Right lobe of liver (tissue), 6 donors: ENCODE data around the gene USP37. TPM values are rescaled to one million over a fixed set of nuclear protein-coding genes. Genes with fewer than 3 reads are reported as not detected.

Experiments
- ATAC-seq, 4 donors: fragments of 200-7000 bp; cut with Tn5 transposase; one replicate each; pipeline ENCODE4 v1.9.1; 2020; ENCODE audit warnings: mild to moderate bottlenecking in 4 of 4, moderate library complexity in 4 of 4
- DNase-seq, 3 donors: peaks; one replicate each; pipeline ENCODE4 v3.0.0-alpha.2; 2020
- H3K27ac ChIP-seq, 3 donors: fragments of 200-600 bp; one replicate each; pipeline ENCODE4 v1.8.0; 2022
- H3K27me3 ChIP-seq, 2 donors: fragments of 200-600 bp; one replicate each; pipeline ENCODE4 v1.8.0; 2022
- H3K36me3 ChIP-seq, 4 donors: fragments of 200-600 bp; sonication (generic) in 1 of 4; one replicate each; pipeline versions ENCODE4 v1.5.1 to v1.8.0; 2017 to 2022; ENCODE audit warnings: control low read depth in 1 of 4
- H3K4me1 ChIP-seq, 4 donors: fragments of 200-600 bp; sonication (generic) in 1 of 4; one replicate each; pipeline versions ENCODE4 v1.5.1 to v1.8.0; 2017 to 2022; ENCODE audit warnings: control low read depth in 1 of 4
- H3K4me3 ChIP-seq, 3 donors: fragments of 200-600 bp; one replicate each; pipeline ENCODE4 v1.8.0; 2022
- H3K9me3 ChIP-seq, 4 donors: fragments of 200-600 bp; sonication (generic) in 1 of 4; one replicate each; pipeline versions ENCODE4 v1.5.1 to v1.8.0; 2017 to 2022; ENCODE audit warnings: control low read depth in 1 of 4
- CTCF ChIP-seq, 4 donors: fragments of 200-600 bp in 3 of 4; fragments of 450-650 bp in 1 of 4; IDR thresholded peaks; one replicate each; pipeline versions ENCODE4 v1.5.1 to v1.8.0; 2016 to 2022; ENCODE audit warnings: antibody characterized with exemption in 4 of 4, mild to moderate bottlenecking in 2 of 4
- POLR2A ChIP-seq: fragments of 450-650 bp; IDR thresholded peaks from one replicate; pipeline ENCODE4 v1.6.1; 2017; ENCODE audit warnings: antibody characterized with exemption, mild to moderate bottlenecking
- WGBS: methylation state at CpG from one replicate; pipeline ENCODE4 v1.1.6; 2018; ENCODE audit warnings: low coverage, low lambda C conversion rate; ENCODE audit not compliant: insufficient coverage; ENCODE audit errors: missing lambda C conversion rate; 5-methylcytosine and 5-hydroxymethylcytosine counted together
- intact Hi-C, 2 donors: fragments of 100-400 bp; cut with DNase I; formaldehyde crosslinking; loops; one replicate each; pipeline versions ENCODE4 v1.11.2 to v1.14.1; 2022
- total RNA-seq, 6 experiments: library from RNA; depleted of rRNA in 2 of 6; stranded (reverse); fragments of >200 nt in 2 of 6; fragmentation: NEBNext Ultra II Directional in 3 of 6; extraction: Animal tissue kit (Norgen Biotek cat#: 25700) in 3 of 6; gene quantifications; one replicate each; pipeline versions ENCODE4 v1.1.0 to v1.2.4, GENCODE V29; 2016 to 2023
- donor health status: DM: no; HTN: yes; CAD: no.
- donor health status: DM: no; HTN: no; CAD: no.
- donor health status: DM: no; HTN: no; CAD: no.
- donor health status: DM: no; HTN: yes; CAD: no.
- donor health status: DM: no; HTN: yes; CAD: no.

Gene USP37
- total RNA-seq, 6 experiments from 2014 or later, result 4.8 to 8.9 (median 6.7) TPM

GRCh38 chr2:218446547-218446946, 121.6 kb downstream of the USP37 start:
- no peak for TF ChIP-seq POLR2A
- no peak for TF ChIP-seq CTCF (IDR thresholded peaks at IDR 0.05)
- ATAC-seq (no peak), DNase-seq (no peak)
- H3K9me3 ChIP-seq, result no peaks in the 10 kb centered on the region
- H3K27ac ChIP-seq, result no peak overlapping the region
- WGBS, result 100% methylated on average over 6 of the region's 6 CpGs
- H3K27me3 ChIP-seq, result no peaks in the 10 kb centered on the region
- intact Hi-C loops, result no loop called here
- H3K36me3 ChIP-seq, result peaks cover 0 to 23% (median 5%) of the 10 kb centered on the region in 4 donors
- H3K4me3 ChIP-seq, result no peak overlapping the region
- peaks cover 0 to 36% (median 9%) of the 10 kb centered on the region in 4 donors for H3K4me1 ChIP-seq

- H3K27ac ChIP-seq, result peak overlapping the region in 2 of 3 donors; percentile 59 to 67
- H3K9me3 ChIP-seq, result no peaks in the 10 kb centered on the region
- H3K36me3 ChIP-seq, result peaks cover 0 to 23% (median 5%) of the 10 kb centered on the region in 4 donors
- no peaks in the 10 kb centered on the region for H3K27me3 ChIP-seq
- peaks cover 0 to 36% (median 9%) of the 10 kb centered on the region in 4 donors for H3K4me1 ChIP-seq
- H3K4me3 ChIP-seq, result no peak overlapping the region
- intact Hi-C loops, result no loop called here
- TF ChIP-seq CTCF (IDR thresholded peaks at IDR 0.05) (no peak), POLR2A (no peak)
- DNase-seq, result no peak
- no peak for ATAC-seq
Measured at GRCh38 chr2:218445602-218446001, 122.5 kb downstream of the USP37 start.

GRCh38 chr2:218444692-218445357, 123.3 kb downstream of the USP37 start:
- peaks cover 0 to 36% (median 9%) of the 10 kb centered on the region in 4 donors for H3K4me1 ChIP-seq
- no peaks in the 10 kb centered on the region for H3K9me3 ChIP-seq
- DNase-seq, result peak; percentile 74 to 92 (median 84)
- no peaks in the 10 kb centered on the region for H3K27me3 ChIP-seq
- 64% methylated on average over 6 of the region's 7 CpGs for WGBS
- peak; percentile 94 to 99 (median 96) for ATAC-seq
- no peak overlapping the region for H3K4me3 ChIP-seq
- TF ChIP-seq POLR2A, result peak; percentile 30
- no peak for TF ChIP-seq CTCF (IDR thresholded peaks at IDR 0.05)
- H3K27ac ChIP-seq, result peak overlapping the region in 2 of 3 donors; percentile 59 to 67
- H3K36me3 ChIP-seq, result peaks cover 0 to 27% (median 4%) of the 10 kb centered on the region in 4 donors
- intact Hi-C loops, result no loop called here

- WGBS, result 63% methylated on average over 1 of the region's 4 CpGs
- H3K27ac ChIP-seq, result no peak overlapping the region
- H3K9me3 ChIP-seq, result no peaks in the 10 kb centered on the region
- TF ChIP-seq POLR2A (no peak), CTCF (IDR thresholded peaks at IDR 0.05) (no peak)
- H3K36me3 ChIP-seq, result peaks cover 0 to 19% (median 0%) of the 10 kb centered on the region in 4 donors
- H3K4me1 ChIP-seq, result peaks cover 0 to 5% (median under 1%) of the 10 kb centered on the region in 4 donors
- intact Hi-C loops, result no loop called here
- no peak overlapping the region for H3K4me3 ChIP-seq
- peak in 1 of 3 donors; percentile 37 for DNase-seq
- peak in 3 of 4 donors; percentile 30 to 46 (median 37) for ATAC-seq
- no peaks in the 10 kb centered on the region for H3K27me3 ChIP-seq
Measured at GRCh38 chr2:218438596-218438995, 129.6 kb downstream of the USP37 start.
